HL-60/S4 (cell line): ENCODE data around the gene DOCK2.

Source experiments
- in situ Hi-C: fragments of 300-500 bp; cut with MboI; formaldehyde crosslinking; loops from 2 replicates; pipeline ENCODE4 v1.14.3; 2022; ENCODE audit warnings: low sequenced_read_pairs

Gene DOCK2

GRCh38 chr5:169850409-169850808 is 213.3 kb downstream of the DOCK2 start:
- in situ Hi-C loops: no loop called here

- in situ Hi-C loops: no loop called here
Observed at GRCh38 chr5:169851321-169851850, 214.3 kb downstream of the DOCK2 start.

GRCh38 chr5:169856571-169856970 is 219.5 kb downstream of the DOCK2 start:
- in situ Hi-C loops: no loop called here

- in situ Hi-C loops: no loop called here
Observed at GRCh38 chr5:169860585-169860984, 223.5 kb downstream of the DOCK2 start.

GRCh38 chr5:169861433-169861832 is 224.4 kb downstream of the DOCK2 start:
- in situ Hi-C loops: no loop called here

- in situ Hi-C loops: no loop called here
Observed at GRCh38 chr5:169861934-169862333, 224.9 kb downstream of the DOCK2 start.

GRCh38 chr5:169862391-169862811 is 225.3 kb downstream of the DOCK2 start:
- in situ Hi-C loops: no loop called here

GRCh38 chr5:169864483-169864882 is 227.4 kb downstream of the DOCK2 start:
- in situ Hi-C loops: no loop called here

GRCh38 chr5:169867347-169867746 is 230.3 kb downstream of the DOCK2 start:
- in situ Hi-C loops: no loop called here

GRCh38 chr5:169869066-169869465 is 232.0 kb downstream of the DOCK2 start:
- in situ Hi-C loops: no loop called here

GRCh38 chr5:169870211-169870610 is 233.1 kb downstream of the DOCK2 start:
- in situ Hi-C loops: no loop called here

- in situ Hi-C loops: no loop called here
Observed at GRCh38 chr5:169871826-169872490, 234.9 kb downstream of the DOCK2 start.

GRCh38 chr5:169873642-169874041 is 236.6 kb downstream of the DOCK2 start:
- in situ Hi-C loops: no loop called here

GRCh38 chr5:169874621-169875020 is 237.5 kb downstream of the DOCK2 start:
- in situ Hi-C loops: no loop called here

- in situ Hi-C loops: no loop called here
Observed at GRCh38 chr5:169875091-169875728, 238.1 kb downstream of the DOCK2 start.

- in situ Hi-C loops: no loop called here
Observed at GRCh38 chr5:169875731-169876130, 238.7 kb downstream of the DOCK2 start.

GRCh38 chr5:169876386-169876785 is 239.3 kb downstream of the DOCK2 start:
- in situ Hi-C loops: no loop called here

- in situ Hi-C loops: no loop called here
Observed at GRCh38 chr5:169880012-169880663, 243.1 kb downstream of the DOCK2 start.

GRCh38 chr5:169880785-169881184 is 243.7 kb downstream of the DOCK2 start:
- in situ Hi-C loops: no loop called here

- in situ Hi-C loops: no loop called here
Observed at GRCh38 chr5:169881702-169882303, 244.7 kb downstream of the DOCK2 start.

- in situ Hi-C loops: no loop called here
Observed at GRCh38 chr5:169886033-169886432, 249.0 kb downstream of the DOCK2 start.
